A673 (cell line): ENCODE results near the gene DMBX1. TPM values are rescaled to one million over a fixed set of nuclear protein-coding genes. Genes with fewer than 3 reads are reported as not detected.

Source experiments
- BruUV-seq: library from RNA; stranded (reverse); fragments of 400-500 nt; replicated peaks from 2 replicates; lab custom pipeline; 2021; lab: Mats Ljungman, UMichigan
- CTCF ChIA-PET: fragments of 300-600 bp; sonication (Branson Sonifier 250); formaldehyde crosslinking; loops from one replicate; lab custom pipeline; 2022; ENCODE audit warnings: antibody characterized with exemption; lab: Charles Lee
- POLR2A ChIA-PET: fragments of 300-600 bp; sonication (Branson Sonifier 250); formaldehyde crosslinking; loops from one replicate; lab custom pipeline; 2022; ENCODE audit warnings: antibody characterized with exemption; ENCODE audit not compliant: low non-redundant PET; lab: Charles Lee
- DNase-seq: peaks from one replicate; pipeline ENCODE4 v3.0.0-alpha.2; 2015; ENCODE audit warnings: low spot score
- H3K27ac ChIP-seq: fragments of 200-600 bp; sonication (generic); 2 replicates; pipeline ENCODE4 v1.5.1; 2016; ENCODE audit warnings: mixed run types, low read depth, mild to moderate bottlenecking, mixed read lengths, antibody characterized with exemption, low read length; ENCODE audit not compliant: poor library complexity, severe bottlenecking
- H3K27me3 ChIP-seq: fragments of 200-600 bp; sonication (generic); replicated peaks from 2 replicates; pipeline ENCODE4 v1.6.1; 2017; ENCODE audit warnings: mixed run types, low read depth, mild to moderate bottlenecking, mixed read lengths, antibody characterized with exemption, low read length; ENCODE audit not compliant: insufficient read depth, poor library complexity
- H3K36me3 ChIP-seq: fragments of 200-600 bp; sonication (generic); 2 replicates; pipeline ENCODE4 v1.6.1; 2016; ENCODE audit warnings: mixed run types, mild to moderate bottlenecking, mixed read lengths, antibody characterized with exemption, low read length; ENCODE audit not compliant: insufficient read depth, poor library complexity, severe bottlenecking
- H3K4me1 ChIP-seq: fragments of 200-600 bp; sonication (generic); 2 replicates; pipeline ENCODE4 v1.6.1; 2017; ENCODE audit warnings: mixed run types, mild to moderate bottlenecking, mixed read lengths, antibody characterized with exemption, low read length; ENCODE audit not compliant: insufficient read depth, poor library complexity, severe bottlenecking
- H3K4me3 ChIP-seq: fragments of 200-600 bp; sonication (generic); 2 replicates; pipeline ENCODE4 v1.5.1; 2016; ENCODE audit warnings: low read depth, mixed run types, mild to moderate bottlenecking, mixed read lengths, low read length; ENCODE audit not compliant: poor library complexity, severe bottlenecking
- H3K9me3 ChIP-seq: fragments of 200-600 bp; sonication (generic); 2 replicates; pipeline ENCODE4 v1.6.1; 2016; ENCODE audit warnings: mixed run types, low read depth, mild to moderate bottlenecking, mixed read lengths, antibody characterized with exemption, low read length; ENCODE audit not compliant: poor library complexity, severe bottlenecking
- CTCF ChIP-seq: fragments of 300-800, 200-600 bp; sonication (generic); conservative IDR thresholded peaks from 2 replicates; pipeline ENCODE4 v1.5.1; 2017; ENCODE audit warnings: low read depth, mild to moderate bottlenecking, antibody characterized with exemption, low read length, moderate library complexity, mixed read lengths
- EZH2 ChIP-seq: fragments of 200-600 bp; sonication (generic); IDR thresholded peaks from 2 replicates; pipeline ENCODE4 v1.6.1; 2017; ENCODE audit warnings: borderline replicate concordance, low read depth, mild to moderate bottlenecking, mixed read lengths, antibody characterized with exemption, low read length; ENCODE audit not compliant: poor library complexity, severe bottlenecking
- intact Hi-C: fragments of 100-400 bp; cut with micrococcal nuclease; formaldehyde crosslinking; loops from one replicate; pipeline ENCODE4 v1.10.0; 2022; ENCODE audit not compliant: unreplicated experiment
- total RNA-seq: library from RNA; stranded (reverse); gene quantifications from 2 replicates; pipeline ENCODE4 v1.2.3, GENCODE V29; 2021

DMBX1 gene
- total RNA-seq, 1 experiment from 2014 or later: 0.69 TPM

- DNase-seq: peak; percentile 18
- CTCF ChIA-PET: no interaction called here
- Histone ChIP-seq H3K36me3 (no peaks in the 10 kb centered on the region), H3K27ac (no peak overlapping the region), H3K4me1 (peaks cover 47% of the 10 kb centered on the region), H3K4me3 (no peak overlapping the region), H3K27me3 (no peaks in the 10 kb centered on the region), H3K9me3 (no peaks in the 10 kb centered on the region)
- intact Hi-C loops: no loop called here
- BruUV-seq: no TSS peak
- POLR2A ChIA-PET: no interaction called here
- TF ChIP-seq EZH2 (no peak), CTCF (no peak)
These were observed 25.6 kb upstream of the DMBX1 start for GRCh38 chr1:46464013-46464548.

- intact Hi-C loops: no loop called here
- Histone ChIP-seq H3K27me3 (no peaks in the 10 kb centered on the region), H3K9me3 (no peaks in the 10 kb centered on the region), H3K36me3 (no peaks in the 10 kb centered on the region), H3K4me1 (peaks cover 47% of the 10 kb centered on the region), H3K27ac (no peak overlapping the region), H3K4me3 (no peak overlapping the region)
- TF ChIP-seq CTCF (no peak), EZH2 (no peak)
- no TSS peak for BruUV-seq
- POLR2A ChIA-PET: no interaction called here
- DNase-seq: peak; percentile 59
- CTCF ChIA-PET: no interaction called here
These were observed 24.7 kb upstream of the DMBX1 start for GRCh38 chr1:46464915-46465314.

GRCh38 chr1:46465981-46466476, 23.6 kb upstream of the DMBX1 start:
- CTCF ChIA-PET: no interaction called here
- intact Hi-C loops: no loop called here

More at GRCh38 chr1:46465981-46466476, 23.6 kb upstream of the DMBX1 start:
- Histone ChIP-seq H3K4me1 (peaks cover 45% of the 10 kb centered on the region), H3K4me3 (peak overlapping the region; percentile 38), H3K36me3 (no peaks in the 10 kb centered on the region), H3K9me3 (no peaks in the 10 kb centered on the region), H3K27ac (no peak overlapping the region), H3K27me3 (no peaks in the 10 kb centered on the region)
- no peak for DNase-seq
- POLR2A ChIA-PET: no interaction called here
- BruUV-seq: no TSS peak
- TF ChIP-seq CTCF (no peak), EZH2 (no peak)
